Bronchial epithelial cell (primary cell): Measurements from ENCODE around the gene ART5. TPM values are rescaled to one million over a fixed set of nuclear protein-coding genes. Genes with fewer than 3 reads are reported as not detected.

Source experiments
- DNase-seq: peaks from one replicate; pipeline ENCODE4 v3.0.0-alpha.2; 2010; ENCODE audit warnings: low read depth
- FAIRE-seq: peaks from 2 replicates; lab custom pipeline; 2011; peaks lifted over from hg19 to GRCh38; lab: Jason Lieb, UNC
- H3K27me3 ChIP-seq: 2 replicates; pipeline ENCODE4 v1.5.1; 2011; ENCODE audit warnings: low read length; ENCODE audit not compliant: control insufficient read depth, insufficient read depth
- H3K36me3 ChIP-seq: 2 replicates; pipeline ENCODE4 v1.5.1; 2011; ENCODE audit warnings: low read length; ENCODE audit not compliant: control insufficient read depth, insufficient read depth
- H3K4me3 ChIP-seq: 2 replicates; pipeline ENCODE4 v1.5.1; 2011; ENCODE audit warnings: mild to moderate bottlenecking, low read depth, low read length, control low read depth
- total RNA-seq: library from RNA; depleted of rRNA; stranded (reverse); fragments of >200 nt; gene quantifications from 2 replicates; pipeline ENCODE4 v1.2.1, GENCODE V29; 2014
- TF ChIP-seq, protein P1 (sequence below): IDR thresholded peaks from 2 replicates; pipeline ENCODE4 v1.5.1; 2011; ENCODE audit warnings: mild to moderate bottlenecking, moderate library complexity, low read length, control low read depth, inconsistent platforms; ENCODE audit not compliant: insufficient read depth, severe bottlenecking

Gene ART5
- total RNA-seq, 1 donor from 2014 or later = not detected

DNA sequence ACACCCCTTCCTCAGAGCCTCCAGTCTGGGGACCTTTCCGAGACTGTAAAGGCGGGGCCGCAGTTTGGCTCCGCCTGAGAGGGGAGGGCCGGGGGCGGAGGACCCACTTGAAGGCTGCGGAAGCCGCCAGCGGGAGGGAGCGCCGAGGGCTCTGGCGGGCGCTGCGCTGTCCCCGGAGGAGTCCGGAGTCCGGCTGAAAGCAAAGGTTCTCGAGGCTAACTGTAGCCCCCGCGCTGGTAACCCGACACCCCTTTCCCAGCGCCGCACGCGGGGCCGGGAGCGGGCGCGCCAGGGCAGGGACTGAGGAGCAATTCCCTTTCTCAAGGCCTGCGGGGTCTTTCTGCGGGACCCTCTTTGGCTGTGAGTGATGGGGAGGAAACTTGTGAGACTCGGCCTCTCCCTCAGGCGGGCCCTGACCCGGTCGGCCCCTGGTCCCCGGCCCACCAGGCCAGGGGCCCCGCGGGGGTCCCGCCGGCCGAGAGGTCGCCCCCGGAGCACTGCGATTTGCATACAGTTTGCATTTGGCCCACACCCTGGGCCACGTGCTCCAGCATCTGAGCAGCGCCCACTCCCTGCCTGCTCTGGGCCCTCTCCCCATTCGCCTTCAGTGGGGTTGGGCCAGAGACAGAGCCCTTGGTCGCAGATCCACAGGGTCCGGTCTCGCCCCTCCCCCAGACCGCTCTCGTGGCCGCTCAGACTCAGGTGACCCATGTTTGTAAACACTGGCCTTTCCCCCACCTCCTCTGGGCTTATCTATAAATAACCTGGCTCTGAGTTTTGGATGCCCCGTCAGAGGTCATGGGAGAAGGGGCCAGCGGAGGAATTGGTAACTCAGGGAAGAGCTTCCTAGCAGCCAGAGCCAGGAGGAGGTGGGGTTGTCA lies 519 bp upstream of the ART5 start:
- no peak for FAIRE-seq
- TF ChIP-seq, protein P1, sequence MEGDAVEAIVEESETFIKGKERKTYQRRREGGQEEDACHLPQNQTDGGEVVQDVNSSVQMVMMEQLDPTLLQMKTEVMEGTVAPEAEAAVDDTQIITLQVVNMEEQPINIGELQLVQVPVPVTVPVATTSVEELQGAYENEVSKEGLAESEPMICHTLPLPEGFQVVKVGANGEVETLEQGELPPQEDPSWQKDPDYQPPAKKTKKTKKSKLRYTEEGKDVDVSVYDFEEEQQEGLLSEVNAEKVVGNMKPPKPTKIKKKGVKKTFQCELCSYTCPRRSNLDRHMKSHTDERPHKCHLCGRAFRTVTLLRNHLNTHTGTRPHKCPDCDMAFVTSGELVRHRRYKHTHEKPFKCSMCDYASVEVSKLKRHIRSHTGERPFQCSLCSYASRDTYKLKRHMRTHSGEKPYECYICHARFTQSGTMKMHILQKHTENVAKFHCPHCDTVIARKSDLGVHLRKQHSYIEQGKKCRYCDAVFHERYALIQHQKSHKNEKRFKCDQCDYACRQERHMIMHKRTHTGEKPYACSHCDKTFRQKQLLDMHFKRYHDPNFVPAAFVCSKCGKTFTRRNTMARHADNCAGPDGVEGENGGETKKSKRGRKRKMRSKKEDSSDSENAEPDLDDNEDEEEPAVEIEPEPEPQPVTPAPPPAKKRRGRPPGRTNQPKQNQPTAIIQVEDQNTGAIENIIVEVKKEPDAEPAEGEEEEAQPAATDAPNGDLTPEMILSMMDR = no peak
- Histone ChIP-seq H3K4me3 (peak overlapping the region; percentile 40), H3K36me3 (no peaks in the 10 kb centered on the region), H3K27me3 (peaks cover 4% of the 10 kb centered on the region)
- peak; percentile 53 for DNase-seq

DNA sequence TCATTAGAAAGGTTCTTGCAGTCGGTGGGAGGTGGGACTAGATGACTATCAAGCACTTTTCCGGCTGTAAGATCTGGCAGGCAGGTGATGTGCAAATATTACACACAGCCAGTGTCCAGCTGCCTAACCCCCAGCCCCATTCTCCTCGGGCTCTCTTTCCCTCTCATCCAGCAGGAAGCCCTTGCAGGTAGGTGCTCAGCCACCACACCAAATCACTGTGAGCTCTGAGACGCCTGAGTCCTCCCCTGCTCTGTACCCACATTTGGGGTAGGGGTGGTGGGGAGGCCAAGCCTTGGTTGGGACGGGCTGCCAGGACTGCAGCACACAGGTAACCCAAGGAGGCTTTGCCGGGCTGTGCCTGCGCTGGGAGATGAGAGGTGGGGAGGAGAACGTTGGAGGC lies 601 bp downstream of the ART5 start:
- TF ChIP-seq, protein P1 = no peak
- FAIRE-seq (no peak), DNase-seq (no peak)
- H3K4me3 ChIP-seq = no peak overlapping the region
- H3K27me3 ChIP-seq = peaks cover 4% of the 10 kb centered on the region
- H3K36me3 ChIP-seq = no peaks in the 10 kb centered on the region

DNA sequence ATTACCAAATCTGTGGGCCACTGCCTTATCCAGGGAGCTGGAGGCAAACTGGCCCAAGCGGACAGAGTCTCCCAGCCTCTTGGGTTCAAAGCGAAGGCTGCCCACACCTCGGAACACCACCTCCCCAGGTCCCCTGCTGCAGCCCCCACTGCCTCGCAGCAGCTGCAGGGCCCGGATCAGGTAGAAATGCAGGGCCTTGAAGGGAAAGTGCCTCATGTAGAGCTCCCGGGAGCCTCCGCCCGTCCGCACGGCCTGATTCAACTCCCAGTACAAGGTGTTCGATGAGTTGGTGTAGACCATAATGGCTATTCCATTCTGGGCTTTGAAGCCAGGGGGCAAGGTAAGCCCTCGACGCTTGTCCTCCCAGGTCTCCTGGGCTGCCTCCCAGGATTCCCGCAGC lies 2.0 kb downstream of the ART5 start:
- DNase-seq (no peak), FAIRE-seq (no peak)
- Histone ChIP-seq H3K36me3 (no peaks in the 10 kb centered on the region), H3K4me3 (no peak overlapping the region), H3K27me3 (peaks cover 4% of the 10 kb centered on the region)
- TF ChIP-seq, protein P1 = no peak

DNA sequence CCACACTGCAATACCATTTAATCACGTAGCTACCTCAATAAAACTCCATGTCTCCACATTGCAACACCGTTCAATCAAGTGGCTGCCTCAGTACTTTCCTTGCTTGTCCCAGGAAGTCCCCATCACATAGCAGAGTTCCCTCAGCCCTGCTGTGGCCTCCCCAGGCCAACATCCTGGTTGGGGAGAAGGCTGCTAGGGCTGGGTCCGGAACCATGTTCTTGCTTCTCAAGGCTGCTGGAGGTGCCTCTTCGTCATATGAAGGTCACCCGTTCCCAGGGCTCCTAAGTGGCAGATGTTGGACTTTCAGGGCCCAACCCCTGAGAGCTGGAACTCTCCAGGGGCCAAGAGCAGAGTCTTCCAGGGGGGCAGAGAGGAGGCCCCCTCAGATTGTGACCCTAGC lies 3.3 kb downstream of the ART5 start:
- TF ChIP-seq, protein P1 = no peak
- Histone ChIP-seq H3K36me3 (no peaks in the 10 kb centered on the region), H3K27me3 (peaks cover 3% of the 10 kb centered on the region), H3K4me3 (no peak overlapping the region)
- DNase-seq (no peak), FAIRE-seq (no peak)

GRCh38 chr11:3637201-3637600 lies 4.6 kb downstream of the ART5 start:
- H3K36me3 ChIP-seq = no peaks in the 10 kb centered on the region
- TF ChIP-seq, protein P1 = no peak
- FAIRE-seq (no peak), DNase-seq (no peak)
- no peaks in the 10 kb centered on the region for H3K27me3 ChIP-seq
- H3K4me3 ChIP-seq = no peak overlapping the region
